Measurements from ENCODE around the gene TRAPPC3L. TPM values are rescaled to one million over a fixed set of nuclear protein-coding genes. Genes with fewer than 3 reads are reported as not detected.

The TRAPPC3L gene
- total RNA-seq, 1 donor from 2014 or later: 0.27 TPM

DNA sequence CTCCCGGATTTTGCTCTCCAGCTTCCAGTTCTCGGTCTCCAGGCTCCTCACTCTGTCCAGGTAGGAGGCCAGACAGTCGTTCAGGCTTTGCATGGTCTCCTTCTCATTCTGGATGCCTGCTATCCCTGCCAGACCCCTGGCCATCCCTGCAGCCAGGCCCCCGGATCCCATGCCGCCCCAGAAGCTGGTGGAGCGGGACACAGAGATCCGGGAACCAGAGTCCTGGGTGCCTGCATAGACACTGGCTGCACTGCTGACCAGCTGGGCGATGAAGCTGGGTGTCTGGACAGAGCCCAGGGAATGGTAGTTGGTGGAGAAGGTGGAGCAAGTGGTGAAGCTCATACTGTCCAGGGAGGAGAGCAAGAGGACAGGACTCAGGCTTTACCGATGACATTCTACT is 87.2 kb downstream of the TRAPPC3L start:
- TF ChIP-seq, protein P1, sequence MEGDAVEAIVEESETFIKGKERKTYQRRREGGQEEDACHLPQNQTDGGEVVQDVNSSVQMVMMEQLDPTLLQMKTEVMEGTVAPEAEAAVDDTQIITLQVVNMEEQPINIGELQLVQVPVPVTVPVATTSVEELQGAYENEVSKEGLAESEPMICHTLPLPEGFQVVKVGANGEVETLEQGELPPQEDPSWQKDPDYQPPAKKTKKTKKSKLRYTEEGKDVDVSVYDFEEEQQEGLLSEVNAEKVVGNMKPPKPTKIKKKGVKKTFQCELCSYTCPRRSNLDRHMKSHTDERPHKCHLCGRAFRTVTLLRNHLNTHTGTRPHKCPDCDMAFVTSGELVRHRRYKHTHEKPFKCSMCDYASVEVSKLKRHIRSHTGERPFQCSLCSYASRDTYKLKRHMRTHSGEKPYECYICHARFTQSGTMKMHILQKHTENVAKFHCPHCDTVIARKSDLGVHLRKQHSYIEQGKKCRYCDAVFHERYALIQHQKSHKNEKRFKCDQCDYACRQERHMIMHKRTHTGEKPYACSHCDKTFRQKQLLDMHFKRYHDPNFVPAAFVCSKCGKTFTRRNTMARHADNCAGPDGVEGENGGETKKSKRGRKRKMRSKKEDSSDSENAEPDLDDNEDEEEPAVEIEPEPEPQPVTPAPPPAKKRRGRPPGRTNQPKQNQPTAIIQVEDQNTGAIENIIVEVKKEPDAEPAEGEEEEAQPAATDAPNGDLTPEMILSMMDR (conservative IDR thresholded peaks at IDR 0.05): no peak
- H3K4me1 Mint-ChIP-seq (ENCODE audit: unreplicated experiment): peaks cover 4% of the 10 kb centered on the region

DNA sequence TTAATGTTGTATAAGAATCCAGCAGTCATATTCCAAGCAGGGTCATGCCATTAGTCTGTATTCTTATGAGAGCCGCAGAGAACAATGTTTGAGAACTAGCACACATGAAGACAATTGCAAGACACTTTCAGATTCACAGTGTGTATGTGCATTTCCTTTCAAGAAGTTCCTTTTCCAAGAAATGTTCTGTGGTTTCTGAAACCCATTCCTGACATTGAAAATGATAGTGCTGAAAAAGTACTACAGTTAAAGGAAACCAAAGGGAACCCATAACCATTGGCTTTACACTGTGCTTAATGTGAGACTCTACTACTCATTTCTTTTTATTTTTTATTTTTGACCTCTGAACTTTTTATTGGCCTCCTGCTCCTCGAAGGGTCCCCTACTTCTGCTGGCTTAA is 88.6 kb downstream of the TRAPPC3L start:
- H3K27me3 Mint-ChIP-seq: peaks cover 29% of the 10 kb centered on the region
- H3K9me3 Mint-ChIP-seq: peaks cover 8% of the 10 kb centered on the region
- no peak overlapping the region for H3K4me3 Mint-ChIP-seq
- TF ChIP-seq, protein P1 (conservative IDR thresholded peaks at IDR 0.05): no peak
- DNase-seq (ENCODE audit: extremely low spot score, unreplicated experiment): no peak
- no peaks in the 10 kb centered on the region for H3K36me3 Mint-ChIP-seq
- H3K4me1 Mint-ChIP-seq (ENCODE audit: unreplicated experiment): no peaks in the 10 kb centered on the region
- H3K27ac Mint-ChIP-seq: no peak overlapping the region

More for the DNA sequence above, 87.2 kb downstream of the TRAPPC3L start:
- Mint-ChIP-seq H3K9me3 (peaks cover 8% of the 10 kb centered on the region), H3K36me3 (no peaks in the 10 kb centered on the region), H3K27me3 (peaks cover 38% of the 10 kb centered on the region), H3K4me3 (no peak overlapping the region), H3K27ac (no peak overlapping the region)
- no peak for DNase-seq (ENCODE audit: extremely low spot score, unreplicated experiment)

DNA sequence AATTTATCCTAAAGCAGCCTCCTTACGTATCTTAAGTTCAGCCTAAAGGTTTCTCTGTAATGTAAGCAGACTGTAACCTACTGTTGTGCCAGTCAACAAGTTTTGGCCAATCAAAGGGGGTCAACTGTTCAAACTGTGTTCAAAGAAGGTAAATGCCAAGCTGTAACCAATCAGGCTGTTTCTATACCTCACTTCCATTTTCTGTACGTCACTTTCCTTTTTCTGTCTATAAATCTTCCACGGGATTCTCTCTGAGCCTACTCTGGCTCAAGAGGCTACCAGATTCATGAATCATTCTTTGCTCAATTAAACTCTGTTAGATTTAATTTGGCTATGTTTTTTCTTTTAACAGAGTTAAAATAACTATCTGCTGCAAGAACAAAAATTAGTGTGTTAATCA is 89.4 kb downstream of the TRAPPC3L start:
- Mint-ChIP-seq H3K36me3 (no peaks in the 10 kb centered on the region), H3K27me3 (peaks cover 21% of the 10 kb centered on the region), H3K9me3 (peaks cover 8% of the 10 kb centered on the region), H3K4me1 (ENCODE audit: unreplicated experiment) (no peaks in the 10 kb centered on the region), H3K27ac (no peak overlapping the region), H3K4me3 (no peak overlapping the region)
- TF ChIP-seq, protein P1 (conservative IDR thresholded peaks at IDR 0.05): no peak
- no peak for DNase-seq (ENCODE audit: extremely low spot score, unreplicated experiment)

DNA sequence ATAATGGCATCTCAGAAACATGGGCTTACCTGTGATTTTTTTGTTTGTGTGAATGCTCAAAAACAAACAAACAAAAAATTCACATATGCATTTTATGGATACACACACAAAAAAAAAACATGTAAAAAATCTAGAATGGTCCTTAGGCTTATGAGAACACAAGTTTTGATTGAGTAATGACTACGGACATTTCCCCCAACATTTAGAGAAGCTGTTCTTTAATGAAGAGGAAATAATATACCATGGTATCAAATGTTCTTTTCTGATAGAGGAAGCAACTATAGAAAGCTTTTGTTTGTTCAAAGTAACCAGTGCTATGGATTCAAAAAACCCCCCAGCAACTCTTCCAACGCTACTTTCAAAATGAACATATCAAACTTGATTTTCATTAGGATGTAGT is 93.0 kb downstream of the TRAPPC3L start:
- H3K27ac Mint-ChIP-seq: no peak overlapping the region
- DNase-seq (ENCODE audit: extremely low spot score, unreplicated experiment): no peak
- no peaks in the 10 kb centered on the region for H3K9me3 Mint-ChIP-seq
- no peaks in the 10 kb centered on the region for H3K36me3 Mint-ChIP-seq
- H3K27me3 Mint-ChIP-seq: no peaks in the 10 kb centered on the region
- H3K4me1 Mint-ChIP-seq (ENCODE audit: unreplicated experiment): peaks cover 5% of the 10 kb centered on the region
- TF ChIP-seq, protein P1 (conservative IDR thresholded peaks at IDR 0.05): no peak
- no peak overlapping the region for H3K4me3 Mint-ChIP-seq

DNA sequence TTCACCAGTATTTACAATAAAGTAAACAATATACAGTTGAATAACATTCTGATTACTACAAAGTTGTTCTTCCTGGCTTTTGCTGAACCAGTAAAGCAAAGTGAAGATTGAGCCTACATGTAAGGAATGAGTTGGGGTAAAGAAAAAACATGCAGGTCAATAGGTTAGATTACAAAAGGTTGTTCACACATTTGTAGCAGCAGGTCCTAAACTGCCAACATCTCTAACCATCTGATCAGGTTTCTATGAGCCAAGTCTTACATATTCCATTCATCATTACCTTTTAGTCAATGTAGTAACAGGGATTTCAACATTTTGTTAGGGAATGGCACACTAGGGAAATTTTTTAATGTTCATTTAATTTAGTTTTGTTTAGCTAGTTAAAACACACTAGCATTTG is 93.6 kb downstream of the TRAPPC3L start:
- H3K36me3 Mint-ChIP-seq: no peaks in the 10 kb centered on the region
- no peaks in the 10 kb centered on the region for H3K27me3 Mint-ChIP-seq
- H3K4me1 Mint-ChIP-seq (ENCODE audit: unreplicated experiment): peaks cover 9% of the 10 kb centered on the region

More for the DNA sequence above, 93.6 kb downstream of the TRAPPC3L start:
- no peak for DNase-seq (ENCODE audit: extremely low spot score, unreplicated experiment)
- TF ChIP-seq, protein P1 (conservative IDR thresholded peaks at IDR 0.05): no peak
- Mint-ChIP-seq H3K9me3 (no peaks in the 10 kb centered on the region), H3K27ac (no peak overlapping the region), H3K4me3 (no peak overlapping the region)

All from type B pancreatic cell (in vitro differentiated cells).